ENCODE results near the gene ZNF862. TPM values are rescaled to one million over a fixed set of nuclear protein-coding genes. Genes with fewer than 3 reads are reported as not detected.
"Not testable (repeated sequence)": the region's sequence is repeated elsewhere in the genome, so short reads cannot be mapped to it uniquely, and the experiment has no call there.

Gene ZNF862
- total RNA-seq, 1 experiment from 2014 or later, result 2.8 TPM

GRCh38 chr7:149821191-149822148 lies 16.7 kb upstream of the ZNF862 start:
- DNase-seq (ENCODE audit: low read depth), result no peak
- in situ Hi-C loops (cut with HindIII; ENCODE audit: low pct_unique_long_range_greater_than_20kb, low sequenced_read_pairs), result no loop called here

GRCh38 chr7:149822353-149822943 lies 15.7 kb upstream of the ZNF862 start:
- in situ Hi-C loops (cut with HindIII; ENCODE audit: low pct_unique_long_range_greater_than_20kb, low sequenced_read_pairs), result no loop called here
- no peak for DNase-seq (ENCODE audit: low read depth)

- DNase-seq (ENCODE audit: low read depth), result no peak
- in situ Hi-C loops (cut with HindIII; ENCODE audit: low pct_unique_long_range_greater_than_20kb, low sequenced_read_pairs), result no loop called here
These were observed 15.0 kb upstream of the ZNF862 start for GRCh38 chr7:149823191-149823630.

- in situ Hi-C loops (cut with HindIII; ENCODE audit: low pct_unique_long_range_greater_than_20kb, low sequenced_read_pairs), result no loop called here
- DNase-seq (ENCODE audit: low read depth), result no peak
These were observed 14.5 kb upstream of the ZNF862 start for GRCh38 chr7:149823631-149824199.

- no peak for DNase-seq (ENCODE audit: low read depth)
- in situ Hi-C loops (cut with HindIII; ENCODE audit: low pct_unique_long_range_greater_than_20kb, low sequenced_read_pairs), result no loop called here
These were observed 13.9 kb upstream of the ZNF862 start for GRCh38 chr7:149824301-149824741.

- in situ Hi-C loops (cut with HindIII; ENCODE audit: low pct_unique_long_range_greater_than_20kb, low sequenced_read_pairs), result no loop called here
- DNase-seq (ENCODE audit: low read depth), result no peak
These were observed 13.2 kb upstream of the ZNF862 start for GRCh38 chr7:149824748-149825566.

- in situ Hi-C loops (cut with HindIII; ENCODE audit: low pct_unique_long_range_greater_than_20kb, low sequenced_read_pairs), result no loop called here
- DNase-seq (ENCODE audit: low read depth), result no peak
These were observed 12.4 kb upstream of the ZNF862 start for GRCh38 chr7:149825567-149826343.

- no peak for DNase-seq (ENCODE audit: low read depth)
- in situ Hi-C loops (cut with HindIII; ENCODE audit: low pct_unique_long_range_greater_than_20kb, low sequenced_read_pairs), result no loop called here
These were observed 11.7 kb upstream of the ZNF862 start for GRCh38 chr7:149826344-149827088.

- in situ Hi-C loops (cut with HindIII; ENCODE audit: low pct_unique_long_range_greater_than_20kb, low sequenced_read_pairs), result no loop called here
- DNase-seq (ENCODE audit: low read depth), result no peak
These were observed 10.8 kb upstream of the ZNF862 start for GRCh38 chr7:149827089-149827981.

GRCh38 chr7:149828357-149829309 lies 9.5 kb upstream of the ZNF862 start:
- in situ Hi-C loops (cut with HindIII; ENCODE audit: low pct_unique_long_range_greater_than_20kb, low sequenced_read_pairs), result no loop called here
- no peak for DNase-seq (ENCODE audit: low read depth)

- in situ Hi-C loops (cut with HindIII; ENCODE audit: low pct_unique_long_range_greater_than_20kb, low sequenced_read_pairs); DNase-seq (ENCODE audit: low read depth): not testable (repeated sequence)
These were observed 7.6 kb upstream of the ZNF862 start for GRCh38 chr7:149830527-149830926.

GRCh38 chr7:149830997-149831740 lies 7.0 kb upstream of the ZNF862 start:
- DNase-seq (ENCODE audit: low read depth), result no peak
- in situ Hi-C loops (cut with HindIII; ENCODE audit: low pct_unique_long_range_greater_than_20kb, low sequenced_read_pairs), result no loop called here

- DNase-seq (ENCODE audit: low read depth), result no peak
- in situ Hi-C loops (cut with HindIII; ENCODE audit: low pct_unique_long_range_greater_than_20kb, low sequenced_read_pairs), result no loop called here
These were observed 6.4 kb upstream of the ZNF862 start for GRCh38 chr7:149831741-149832219.

- in situ Hi-C loops (cut with HindIII; ENCODE audit: low pct_unique_long_range_greater_than_20kb, low sequenced_read_pairs), result no loop called here
- DNase-seq (ENCODE audit: low read depth), result no peak
These were observed 5.7 kb upstream of the ZNF862 start for GRCh38 chr7:149832332-149833041.
